Subcutaneous adipose tissue (tissue), 4 donors: ENCODE measurements around the gene ADD3. TPM values are rescaled to one million over a fixed set of nuclear protein-coding genes. Genes with fewer than 3 reads are reported as not detected.

Experiments
- CTCF ChIP-seq: fragments of 450-650 bp; IDR thresholded peaks from one replicate; pipeline ENCODE4 v1.5.1; 2016; ENCODE audit warnings: low read depth, mild to moderate bottlenecking, control low read depth, antibody characterized with exemption, moderate library complexity
- total RNA-seq, 4 donors: library from RNA; depleted of rRNA; stranded (reverse); fragments of >200 nt; gene quantifications; one replicate each; pipeline ENCODE4 v1.1.0, GENCODE V29; 2016

ADD3 gene
- total RNA-seq, 4 donors from 2014 or later: 139 to 654 (median 170) TPM

DNA sequence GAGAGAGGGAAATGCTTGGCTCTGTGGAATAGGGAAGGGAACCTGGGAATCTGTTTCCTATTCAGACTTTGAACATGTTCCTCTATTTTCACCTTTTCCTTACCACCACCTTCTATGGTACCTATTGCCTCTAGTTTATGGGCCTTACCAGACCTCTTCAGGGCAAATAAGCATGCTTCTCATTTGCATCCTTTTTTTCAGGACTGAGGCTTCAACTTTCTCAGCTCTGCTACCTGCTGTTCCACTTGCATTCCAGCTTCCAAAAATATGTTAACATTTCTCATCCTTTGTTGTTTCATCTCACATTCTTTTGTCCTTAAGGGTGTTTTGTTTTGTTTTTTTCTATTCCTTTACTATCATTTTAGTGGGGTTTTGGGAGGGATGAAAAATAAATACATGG lies 121.7 kb downstream of the ADD3 start:
- TF ChIP-seq CTCF: no peak

DNA sequence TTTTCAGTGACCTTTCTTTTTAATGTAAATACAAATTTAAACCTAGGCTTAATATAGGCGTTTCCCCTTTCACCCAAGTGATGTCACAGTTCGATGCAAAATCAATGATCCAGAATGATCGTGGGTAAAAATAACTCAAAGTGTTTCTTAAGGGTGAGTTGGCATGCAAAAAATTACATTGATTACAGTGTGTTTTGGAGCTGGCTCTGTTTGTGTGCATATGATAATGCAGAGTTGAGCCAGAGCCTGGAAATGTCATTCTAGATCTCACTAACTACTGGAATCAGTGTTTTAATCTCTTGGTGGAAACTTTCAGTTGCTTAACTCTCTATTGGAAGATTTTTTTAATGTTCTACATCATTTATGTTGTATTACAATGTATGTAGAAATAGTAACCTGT lies 127.1 kb downstream of the ADD3 start:
- no peak for TF ChIP-seq CTCF

- no peak for TF ChIP-seq CTCF
Measured at GRCh38 chr10:110137142-110137545, 129.4 kb downstream of the ADD3 start.

DNA sequence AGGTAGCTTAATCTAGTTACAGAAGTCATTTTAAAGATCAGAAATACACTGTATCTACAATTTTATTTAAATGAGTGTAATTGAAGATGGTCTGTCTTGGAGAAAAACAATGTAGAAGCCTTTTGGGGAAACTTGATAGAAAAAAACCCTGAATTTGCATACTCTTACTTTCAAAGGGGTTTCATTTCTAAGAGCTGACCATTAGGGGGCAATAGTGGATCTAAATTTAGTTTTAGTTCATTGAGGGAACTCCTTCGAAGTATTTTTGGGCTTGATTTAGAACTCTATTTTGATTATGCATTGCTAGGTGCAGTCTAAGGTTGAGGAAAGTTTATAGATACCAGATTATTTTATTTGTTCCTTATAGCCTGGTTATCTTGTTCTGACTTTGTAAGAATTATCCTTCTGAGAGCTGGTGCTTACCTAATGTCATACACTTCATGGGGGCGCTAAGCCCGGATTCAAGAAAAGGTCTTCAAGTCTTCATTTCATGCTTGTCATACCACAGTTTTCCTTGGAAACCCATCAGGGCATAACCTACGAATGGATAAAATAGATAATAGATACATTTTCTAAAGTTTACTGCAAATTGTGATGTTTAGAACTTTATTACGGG lies 130.5 kb downstream of the ADD3 start:
- TF ChIP-seq CTCF: no peak

GRCh38 chr10:110141185-110141584 lies 133.4 kb downstream of the ADD3 start:
- TF ChIP-seq CTCF: no peak

GRCh38 chr10:110141871-110142635 lies 134.3 kb downstream of the ADD3 start:
- no peak for TF ChIP-seq CTCF

- TF ChIP-seq CTCF: no peak
Measured at GRCh38 chr10:110142965-110143364, 135.2 kb downstream of the ADD3 start.
